Mesodermal cell (in vitro differentiated cells): Measurements from ENCODE around the gene SP4.

ENCODE experiments used
- H3K27ac ChIP-seq: 2 replicates; pipeline ENCODE4 v1.7.0; 2013; ENCODE audit warnings: mild to moderate bottlenecking, low read depth, low read length, moderate library complexity; ENCODE audit not compliant: severe bottlenecking
- H3K36me3 ChIP-seq: 2 replicates; pipeline ENCODE4 v1.7.1; 2013; ENCODE audit warnings: mild to moderate bottlenecking, low read length, moderate library complexity; ENCODE audit not compliant: control insufficient read depth, insufficient read depth
- H3K4me1 ChIP-seq: one replicate; pipeline ENCODE4 v1.7.1; 2013; ENCODE audit warnings: mild to moderate bottlenecking, low read length; ENCODE audit not compliant: insufficient read depth, control insufficient read depth, poor library complexity, severe bottlenecking
- H3K4me3 ChIP-seq: 2 replicates; pipeline ENCODE4 v1.7.0; 2013; ENCODE audit warnings: low read length, control low read depth, mild to moderate bottlenecking; ENCODE audit not compliant: insufficient read depth, poor library complexity, severe bottlenecking; ENCODE audit errors: extremely low read depth
- H3K9me3 ChIP-seq: 2 replicates; pipeline ENCODE4 v1.7.1; 2013; ENCODE audit warnings: mild to moderate bottlenecking, low read length, moderate library complexity; ENCODE audit not compliant: control insufficient read depth
- WGBS, 2 experiments: methylation state at CpG; one replicate each; pipeline ENCODE4 v1.1.5; 2013; ENCODE audit warnings: missing lambda C conversion rate in 2 of 2; ENCODE audit not compliant: insufficient coverage in 2 of 2; 5-methylcytosine and 5-hydroxymethylcytosine counted together

Gene SP4

GRCh38 chr7:21417647-21418046, 10.2 kb upstream of the SP4 start:
- H3K27ac ChIP-seq: no peak overlapping the region
- WGBS, 2 experiments: 87 to 100% methylated on average over 1 to 2 of the region's 4 CpGs
- no peak overlapping the region for H3K4me3 ChIP-seq
- H3K4me1 ChIP-seq: no peaks in the 10 kb centered on the region
- H3K9me3 ChIP-seq: no peaks in the 10 kb centered on the region
- no peaks in the 10 kb centered on the region for H3K36me3 ChIP-seq

- H3K4me1 ChIP-seq: no peaks in the 10 kb centered on the region
- H3K36me3 ChIP-seq: no peaks in the 10 kb centered on the region
- no peak overlapping the region for H3K4me3 ChIP-seq
- H3K27ac ChIP-seq: no peak overlapping the region
- no peaks in the 10 kb centered on the region for H3K9me3 ChIP-seq
These were observed 5.1 kb upstream of the SP4 start for GRCh38 chr7:21422751-21423150.

GRCh38 chr7:21425290-21425689, 2.6 kb upstream of the SP4 start:
- 91 to 96% methylated on average over 10 of the region's 10 CpGs for WGBS, 2 experiments
- Histone ChIP-seq H3K4me1 (peaks cover 4% of the 10 kb centered on the region), H3K4me3 (no peak overlapping the region), H3K27ac (no peak overlapping the region), H3K9me3 (no peaks in the 10 kb centered on the region), H3K36me3 (peaks cover 9% of the 10 kb centered on the region)

GRCh38 chr7:21426286-21427181, 1.3 kb upstream of the SP4 start:
- peak overlapping the region; percentile 81 for H3K27ac ChIP-seq
- H3K4me3 ChIP-seq: peak overlapping the region; percentile 90
- H3K4me1 ChIP-seq: peaks cover 4% of the 10 kb centered on the region
- WGBS, 2 experiments: 14 to 15% methylated on average over 28 to 30 of the region's 35 CpGs
- H3K36me3 ChIP-seq: peaks cover 9% of the 10 kb centered on the region
- H3K9me3 ChIP-seq: no peaks in the 10 kb centered on the region

GRCh38 chr7:21427182-21427870, 557 bp upstream of the SP4 start:
- Histone ChIP-seq H3K4me1 (peaks cover 4% of the 10 kb centered on the region), H3K9me3 (no peaks in the 10 kb centered on the region)
- 0% methylated on average over 10 to 45 of the region's 57 CpGs for WGBS, 2 experiments

GRCh38 chr7:21428659-21428941, 717 bp downstream of the SP4 start:
- Histone ChIP-seq H3K4me3 (peak overlapping the region; percentile 90), H3K27ac (peak overlapping the region; percentile 99), H3K36me3 (peaks cover 9% of the 10 kb centered on the region), H3K4me1 (peaks cover 4% of the 10 kb centered on the region), H3K9me3 (no peaks in the 10 kb centered on the region)
- WGBS, 2 experiments: no CpG with 5 or more reads among the region's 5 CpGs

More at GRCh38 chr7:21427182-21427870, 557 bp upstream of the SP4 start:
- Histone ChIP-seq H3K36me3 (peaks cover 9% of the 10 kb centered on the region), H3K27ac (peak overlapping the region; percentile 99), H3K4me3 (peak overlapping the region; percentile 90)

GRCh38 chr7:21429021-21429420, 1.1 kb downstream of the SP4 start:
- Histone ChIP-seq H3K36me3 (peaks cover 9% of the 10 kb centered on the region), H3K9me3 (no peaks in the 10 kb centered on the region), H3K27ac (peak overlapping the region; percentile 99), H3K4me1 (peaks cover 4% of the 10 kb centered on the region), H3K4me3 (peak overlapping the region; percentile 90)
- 56 to 71% methylated on average over 1 to 2 of the region's 3 CpGs for WGBS, 2 experiments

GRCh38 chr7:21429786-21430574, 2.1 kb downstream of the SP4 start:
- Histone ChIP-seq H3K27ac (no peak overlapping the region), H3K9me3 (no peaks in the 10 kb centered on the region), H3K4me3 (no peak overlapping the region), H3K4me1 (peaks cover 4% of the 10 kb centered on the region), H3K36me3 (peaks cover 9% of the 10 kb centered on the region)
- 77 to 83% methylated on average over 5 to 8 of the region's 8 CpGs for WGBS, 2 experiments

GRCh38 chr7:21430575-21430954, 2.7 kb downstream of the SP4 start:
- H3K27ac ChIP-seq: no peak overlapping the region
- WGBS, 2 experiments: 80% methylated on average over 1 of the region's 3 CpGs; no CpG with 5 or more reads in 1 of the 2 experiments
- H3K4me1 ChIP-seq: peaks cover 4% of the 10 kb centered on the region
- H3K36me3 ChIP-seq: peaks cover 9% of the 10 kb centered on the region
- no peak overlapping the region for H3K4me3 ChIP-seq
- H3K9me3 ChIP-seq: no peaks in the 10 kb centered on the region

- Histone ChIP-seq H3K4me3 (no peak overlapping the region), H3K27ac (no peak overlapping the region), H3K4me1 (no peaks in the 10 kb centered on the region), H3K9me3 (no peaks in the 10 kb centered on the region), H3K36me3 (no peaks in the 10 kb centered on the region)
- WGBS, 2 experiments: 94 to 95% methylated on average over 6 of the region's 7 CpGs
These were observed 15.4 kb downstream of the SP4 start for GRCh38 chr7:21443149-21443841.
